PFSK-1 (cell line): ENCODE results near the gene VWA3A.

Source experiments
- FOXP2 ChIP-seq: optimal IDR thresholded peaks from 2 replicates; pipeline ENCODE3; 2011; ENCODE audit warnings: borderline replicate concordance, control low read depth, inconsistent platforms; ENCODE audit not compliant: insufficient read depth; ENCODE audit errors: extremely low read length, extremely low read depth
- POLR2AphosphoS5 ChIP-seq: IDR thresholded peaks from 2 replicates; pipeline ENCODE4 v1.6.1; 2012; ENCODE audit warnings: low read depth, mild to moderate bottlenecking, control low read depth, low read length, moderate library complexity
- SIN3A ChIP-seq: IDR thresholded peaks from 2 replicates; pipeline ENCODE4 v1.6.1; 2012; ENCODE audit warnings: mild to moderate bottlenecking, low read length, moderate library complexity, borderline replicate concordance; ENCODE audit not compliant: insufficient read depth
- TAF1 ChIP-seq: IDR thresholded peaks from 2 replicates; pipeline ENCODE4 v1.6.1; 2012; ENCODE audit warnings: low read length, control low read depth, borderline replicate concordance; ENCODE audit not compliant: insufficient read depth
- TF ChIP-seq, protein P1 (sequence below), 2 experiments: IDR thresholded peaks; 2 replicates each; pipeline versions ENCODE4 v1.6.1 to v1.8.0; 2011 to 2012; ENCODE audit warnings: low read depth in 2 of 2, low read length in 2 of 2, control low read depth in 1 of 2, inconsistent platforms in 1 of 2, mild to moderate bottlenecking in 1 of 2, moderate library complexity in 1 of 2; ENCODE audit not compliant: insufficient read depth in 1 of 2

The VWA3A gene

DNA sequence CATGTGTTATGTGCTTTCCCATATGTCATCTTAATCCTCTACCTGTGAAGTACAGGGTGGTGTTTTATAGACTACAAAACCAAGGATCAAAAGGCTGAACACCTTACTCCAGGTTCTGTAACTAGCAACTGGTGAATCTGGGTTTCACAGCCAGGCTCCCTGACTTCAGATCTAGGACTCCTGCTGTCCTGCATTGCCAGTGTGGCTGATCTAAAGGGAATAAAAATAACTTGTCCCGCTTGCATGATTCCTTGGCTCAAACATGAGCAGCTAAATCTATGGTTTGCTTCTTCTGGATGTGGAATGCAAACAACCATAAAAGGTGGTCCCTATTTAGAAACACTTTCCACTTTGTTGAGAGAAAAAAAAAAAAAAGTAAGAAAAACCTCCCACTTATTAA lies 3.7 kb upstream of the VWA3A start:
- TF ChIP-seq SIN3A (no peak), TAF1 (no peak), FOXP2 (no peak), POLR2AphosphoS5 (no peak)
- TF ChIP-seq, protein P1, sequence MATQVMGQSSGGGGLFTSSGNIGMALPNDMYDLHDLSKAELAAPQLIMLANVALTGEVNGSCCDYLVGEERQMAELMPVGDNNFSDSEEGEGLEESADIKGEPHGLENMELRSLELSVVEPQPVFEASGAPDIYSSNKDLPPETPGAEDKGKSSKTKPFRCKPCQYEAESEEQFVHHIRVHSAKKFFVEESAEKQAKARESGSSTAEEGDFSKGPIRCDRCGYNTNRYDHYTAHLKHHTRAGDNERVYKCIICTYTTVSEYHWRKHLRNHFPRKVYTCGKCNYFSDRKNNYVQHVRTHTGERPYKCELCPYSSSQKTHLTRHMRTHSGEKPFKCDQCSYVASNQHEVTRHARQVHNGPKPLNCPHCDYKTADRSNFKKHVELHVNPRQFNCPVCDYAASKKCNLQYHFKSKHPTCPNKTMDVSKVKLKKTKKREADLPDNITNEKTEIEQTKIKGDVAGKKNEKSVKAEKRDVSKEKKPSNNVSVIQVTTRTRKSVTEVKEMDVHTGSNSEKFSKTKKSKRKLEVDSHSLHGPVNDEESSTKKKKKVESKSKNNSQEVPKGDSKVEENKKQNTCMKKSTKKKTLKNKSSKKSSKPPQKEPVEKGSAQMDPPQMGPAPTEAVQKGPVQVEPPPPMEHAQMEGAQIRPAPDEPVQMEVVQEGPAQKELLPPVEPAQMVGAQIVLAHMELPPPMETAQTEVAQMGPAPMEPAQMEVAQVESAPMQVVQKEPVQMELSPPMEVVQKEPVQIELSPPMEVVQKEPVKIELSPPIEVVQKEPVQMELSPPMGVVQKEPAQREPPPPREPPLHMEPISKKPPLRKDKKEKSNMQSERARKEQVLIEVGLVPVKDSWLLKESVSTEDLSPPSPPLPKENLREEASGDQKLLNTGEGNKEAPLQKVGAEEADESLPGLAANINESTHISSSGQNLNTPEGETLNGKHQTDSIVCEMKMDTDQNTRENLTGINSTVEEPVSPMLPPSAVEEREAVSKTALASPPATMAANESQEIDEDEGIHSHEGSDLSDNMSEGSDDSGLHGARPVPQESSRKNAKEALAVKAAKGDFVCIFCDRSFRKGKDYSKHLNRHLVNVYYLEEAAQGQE (IDR thresholded peaks at IDR 0.05; ENCODE audit: insufficient read depth in 1 of 2, low read depth in 2 of 2, low read length in 2 of 2), result no peak

DNA sequence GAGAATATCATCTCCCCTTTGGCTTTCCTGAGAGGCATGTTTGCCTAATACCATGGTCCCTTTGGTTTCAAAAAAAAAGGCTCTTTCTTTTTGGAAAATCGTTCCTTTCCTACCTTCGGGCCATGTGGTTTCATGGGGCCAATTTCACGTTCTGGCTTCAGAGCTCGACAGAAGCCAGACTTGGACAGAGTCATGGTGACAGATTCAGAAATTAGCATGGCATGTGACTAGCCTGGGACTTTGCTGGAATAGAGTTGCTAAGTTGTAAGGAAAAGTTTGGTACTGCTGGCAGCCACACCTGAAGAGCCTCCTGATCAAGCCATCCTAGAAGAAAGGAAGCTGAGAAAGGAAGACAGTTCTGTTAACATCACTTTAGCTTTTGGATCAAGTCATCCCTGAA lies 2.4 kb upstream of the VWA3A start:
- no peak for TF ChIP-seq TAF1
- TF ChIP-seq POLR2AphosphoS5, result no peak

DNA sequence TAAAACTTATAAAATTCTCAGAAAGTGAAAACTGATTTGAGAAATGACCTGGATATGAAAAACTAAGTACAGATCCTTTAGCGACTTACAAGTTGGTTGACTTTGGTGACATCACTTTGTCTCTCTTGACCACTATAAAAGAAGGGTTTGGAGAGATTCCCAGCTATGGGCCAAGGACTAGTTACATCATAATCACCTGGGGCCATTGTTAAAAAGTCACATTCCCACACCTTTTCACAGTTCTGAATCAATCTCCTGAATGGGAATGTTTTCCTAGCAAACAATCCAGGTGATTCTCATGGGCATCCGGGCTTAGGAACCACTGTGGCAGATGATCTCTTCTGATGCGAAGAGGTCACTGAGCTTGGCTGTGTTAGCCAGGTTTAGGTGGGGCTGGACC lies 620 bp upstream of the VWA3A start:
- TF ChIP-seq TAF1 (no peak), POLR2AphosphoS5 (no peak), FOXP2 (no peak), SIN3A (no peak)
- TF ChIP-seq, protein P1 (IDR thresholded peaks at IDR 0.05; ENCODE audit: insufficient read depth in 1 of 2, low read depth in 2 of 2, low read length in 2 of 2), result no peak

DNA sequence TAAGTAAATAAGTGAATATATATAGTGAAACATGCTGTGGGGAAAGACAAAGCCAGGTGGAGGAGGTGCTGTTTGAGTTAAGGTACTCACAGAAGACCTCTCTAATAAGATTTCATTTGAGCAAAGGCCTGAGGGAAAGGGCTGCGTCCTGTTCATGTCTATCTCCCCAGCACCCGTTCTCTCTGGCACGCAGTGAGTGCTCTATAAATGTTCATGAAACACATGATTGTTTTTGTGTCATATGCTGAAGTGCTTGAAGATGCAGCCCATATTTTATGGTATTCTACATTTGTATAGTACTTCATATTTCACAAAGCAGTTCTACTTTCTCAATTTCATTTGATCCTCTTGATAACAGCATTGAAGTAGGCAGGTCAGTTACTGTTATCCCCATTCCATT lies 990 bp downstream of the VWA3A start:
- no peak for TF ChIP-seq POLR2AphosphoS5
- no peak for TF ChIP-seq SIN3A
- TF ChIP-seq, protein P1 (IDR thresholded peaks at IDR 0.05; ENCODE audit: insufficient read depth in 1 of 2, low read depth in 2 of 2, low read length in 2 of 2), result no peak
- no peak for TF ChIP-seq FOXP2
- no peak for TF ChIP-seq TAF1

DNA sequence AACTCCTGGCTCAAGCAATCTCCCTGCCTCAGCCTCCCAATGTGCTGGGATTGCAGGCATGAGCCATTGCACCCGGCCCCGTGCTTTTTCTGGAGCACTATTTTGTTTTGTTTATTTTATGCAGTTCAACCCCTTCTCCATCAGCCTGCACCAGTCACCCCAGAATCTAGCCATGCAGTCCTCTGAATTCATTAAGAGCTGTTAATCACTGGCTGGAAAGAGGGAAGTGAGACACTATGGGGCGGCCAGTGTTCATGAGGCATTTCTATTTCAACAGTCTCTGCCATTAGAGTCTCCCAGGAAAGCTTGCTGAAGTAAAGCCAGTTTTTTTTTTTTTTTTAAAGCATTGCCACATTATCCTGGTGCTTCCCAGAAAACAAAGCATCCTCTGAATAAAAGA lies 1.7 kb downstream of the VWA3A start:
- TF ChIP-seq POLR2AphosphoS5 (no peak), TAF1 (no peak), FOXP2 (no peak), SIN3A (no peak)
- TF ChIP-seq, protein P1 (IDR thresholded peaks at IDR 0.05; ENCODE audit: insufficient read depth in 1 of 2, low read depth in 2 of 2, low read length in 2 of 2), result no peak

DNA sequence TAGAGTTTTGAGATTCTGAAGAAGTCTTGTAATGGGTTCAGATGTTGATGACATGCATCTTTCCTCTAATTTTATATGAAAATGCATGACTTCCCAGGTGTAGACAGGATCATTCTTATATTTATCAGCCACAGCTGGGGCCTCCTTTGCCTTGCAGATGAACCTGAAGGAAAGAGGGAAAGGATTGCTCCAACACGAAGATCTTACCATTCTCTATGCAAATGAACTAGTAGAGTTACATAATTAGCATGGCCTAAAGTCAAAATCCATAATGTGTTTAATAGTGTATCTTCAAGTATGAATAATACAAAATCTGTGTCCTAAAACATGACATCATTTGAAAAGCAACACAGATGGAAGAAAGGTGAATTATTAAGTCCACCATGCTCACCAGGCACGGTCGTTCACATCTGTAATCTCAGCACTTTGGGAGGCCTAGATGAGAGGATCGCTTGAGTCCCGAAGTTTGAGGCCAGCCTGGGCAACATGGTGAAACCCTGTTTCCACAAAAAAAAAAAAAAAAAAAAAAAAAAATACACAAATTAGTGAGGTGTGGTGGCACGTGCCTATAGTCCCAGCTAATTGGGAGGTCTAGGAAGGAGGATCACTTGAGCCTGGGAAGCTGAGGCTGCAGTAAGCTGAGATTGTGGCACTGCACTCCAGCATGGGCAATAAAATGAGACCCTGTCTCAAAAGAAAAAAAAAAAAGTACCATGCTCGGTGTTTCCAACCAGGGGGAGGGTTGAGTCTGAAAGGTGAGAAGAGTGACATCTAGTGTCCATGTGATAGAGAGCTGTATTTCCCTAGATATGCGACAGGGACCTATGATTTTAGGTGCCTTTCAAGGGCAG lies 6.3 kb downstream of the VWA3A start:
- TF ChIP-seq POLR2AphosphoS5 (no peak), TAF1 (no peak), FOXP2 (no peak), SIN3A (no peak)
- TF ChIP-seq, protein P1 (IDR thresholded peaks at IDR 0.05; ENCODE audit: insufficient read depth in 1 of 2, low read depth in 2 of 2, low read length in 2 of 2), result no peak
